Trophoblast cell (in vitro differentiated cells and primary cell): ENCODE results near the gene SEPTIN3.

Source experiments
- DNase-seq, 2 donors: peaks; one replicate each; pipeline ENCODE4 v3.0.0-alpha.2; 2016
- H2AFZ ChIP-seq: 2 replicates; pipeline ENCODE4 v1.6.1; 2013; ENCODE audit warnings: low read length, moderate library complexity, mild to moderate bottlenecking; ENCODE audit not compliant: insufficient read depth, poor library complexity
- H2AK5ac ChIP-seq: 2 replicates; pipeline ENCODE4 v1.6.1; 2013; ENCODE audit warnings: mild to moderate bottlenecking, low read length
- H2BK120ac ChIP-seq: 2 replicates; pipeline ENCODE4 v1.6.1; 2013; ENCODE audit warnings: low read length, mild to moderate bottlenecking, moderate library complexity; ENCODE audit not compliant: insufficient read depth, poor library complexity
- H2BK12ac ChIP-seq: 2 replicates; pipeline ENCODE4 v1.6.1; 2013; ENCODE audit warnings: mild to moderate bottlenecking, low read length, moderate library complexity
- H2BK5ac ChIP-seq: 2 replicates; pipeline ENCODE4 v1.6.1; 2013; ENCODE audit warnings: low read length, low read depth, moderate library complexity, mild to moderate bottlenecking; ENCODE audit not compliant: poor library complexity
- H3K14ac ChIP-seq: 2 replicates; pipeline ENCODE4 v1.6.1; 2013; ENCODE audit warnings: mild to moderate bottlenecking, low read length
- H3K18ac ChIP-seq: 2 replicates; pipeline ENCODE4 v1.6.1; 2013; ENCODE audit warnings: mild to moderate bottlenecking, low read length
- H3K23ac ChIP-seq: 2 replicates; pipeline ENCODE4 v1.6.1; 2013; ENCODE audit warnings: low read length
- H3K27ac ChIP-seq: 2 replicates; pipeline ENCODE4 v1.5.1; 2013; ENCODE audit warnings: low read depth, mild to moderate bottlenecking, inconsistent platforms, low read length, moderate library complexity
- H3K27me3 ChIP-seq: 2 replicates; pipeline ENCODE4 v1.6.1; 2013; ENCODE audit warnings: inconsistent platforms, mild to moderate bottlenecking, low read length, moderate library complexity; ENCODE audit not compliant: insufficient read depth
- H3K36me3 ChIP-seq, 2 experiments: 1 replicate in 1 of 2; 2 replicates in 1 of 2; pipeline ENCODE4 v1.6.1; 2013; ENCODE audit warnings: low read length in 2 of 2, mild to moderate bottlenecking in 2 of 2, moderate library complexity in 1 of 2; ENCODE audit not compliant: insufficient read depth in 2 of 2, control insufficient read depth in 1 of 2
- H3K4ac ChIP-seq: 2 replicates; pipeline ENCODE4 v1.6.1; 2013; ENCODE audit warnings: low read depth, mild to moderate bottlenecking, low read length, moderate library complexity
- H3K4me1 ChIP-seq, 2 experiments: 1 replicate in 1 of 2; 2 replicates in 1 of 2; pipeline ENCODE4 v1.6.1; 2013; ENCODE audit warnings: low read length in 2 of 2, mild to moderate bottlenecking in 2 of 2, moderate library complexity in 1 of 2; ENCODE audit not compliant: insufficient read depth in 2 of 2, control insufficient read depth in 1 of 2
- H3K4me2 ChIP-seq: 2 replicates; pipeline ENCODE4 v1.6.1; 2013; ENCODE audit warnings: inconsistent platforms, mild to moderate bottlenecking, low read length, moderate library complexity
- H3K4me3 ChIP-seq: 2 replicates; pipeline ENCODE4 v1.5.1; 2013; ENCODE audit warnings: mild to moderate bottlenecking, low read depth, low read length, inconsistent platforms
- H3K79me1 ChIP-seq: one replicate; pipeline ENCODE4 v1.6.1; 2013; ENCODE audit warnings: low read length
- H3K79me2 ChIP-seq: 2 replicates; pipeline ENCODE4 v1.6.1; 2013; ENCODE audit warnings: low read length, mild to moderate bottlenecking; ENCODE audit not compliant: control insufficient read depth, insufficient read depth, poor library complexity
- H3K9ac ChIP-seq: 2 replicates; pipeline ENCODE4 v1.6.1; 2013; ENCODE audit warnings: mild to moderate bottlenecking, low read length
- H3K9me3 ChIP-seq: 2 replicates; pipeline ENCODE4 v1.6.1; 2013; ENCODE audit warnings: low read depth, mild to moderate bottlenecking, control low read depth, inconsistent platforms, low read length; ENCODE audit not compliant: insufficient read depth
- H4K12ac ChIP-seq: 2 replicates; pipeline ENCODE4 v1.6.1; 2013; ENCODE audit warnings: low read depth, mild to moderate bottlenecking, low read length, moderate library complexity
- H4K8ac ChIP-seq: 2 replicates; pipeline ENCODE4 v1.6.1; 2013; ENCODE audit warnings: low read depth, mild to moderate bottlenecking, low read length, moderate library complexity
- H4K91ac ChIP-seq: one replicate; pipeline ENCODE4 v1.6.1; 2013; ENCODE audit warnings: low read depth, mild to moderate bottlenecking, low read length, moderate library complexity
- WGBS: extraction: QIAGEN DNeasy Blood & Tissue Kit; methylation state at CpG from one replicate; pipeline ENCODE4 v1.1.7; 2013; ENCODE audit warnings: missing lambda C conversion rate; ENCODE audit not compliant: insufficient read length, insufficient coverage; ENCODE audit errors: extremely low coverage; 5-methylcytosine and 5-hydroxymethylcytosine counted together

SEPTIN3 gene

GRCh38 chr22:41979423-41980250 lies 10.4 kb downstream of the SEPTIN3 start:
- no peak overlapping the region for H2BK12ac ChIP-seq
- no peak overlapping the region for H2BK120ac ChIP-seq
- H3K18ac ChIP-seq = no peak overlapping the region
- peaks cover 30% of the 10 kb centered on the region for H3K27me3 ChIP-seq
- H2BK5ac ChIP-seq = no peak overlapping the region
- DNase-seq = no peak
- peaks cover 2 to 13% of the 10 kb centered on the region in 2 experiments for H3K4me1 ChIP-seq
- H4K12ac ChIP-seq = no peak overlapping the region
- H2AFZ ChIP-seq = no peak overlapping the region
- no peak overlapping the region for H3K9ac ChIP-seq
- H3K36me3 ChIP-seq = no peaks in the 10 kb centered on the region
- no peak overlapping the region for H2AK5ac ChIP-seq
- no peak overlapping the region for H3K23ac ChIP-seq
- H3K79me1 ChIP-seq = no peaks in the 10 kb centered on the region
- H4K8ac ChIP-seq = no peak overlapping the region
- no peak overlapping the region for H3K4ac ChIP-seq
- H3K9me3 ChIP-seq = peaks cover 8% of the 10 kb centered on the region
- no peak overlapping the region for H4K91ac ChIP-seq
- H3K4me2 ChIP-seq = no peak overlapping the region
- WGBS = no CpG with 5 or more reads among the region's 9 CpGs
- no peak overlapping the region for H3K14ac ChIP-seq
- H3K4me3 ChIP-seq = no peak overlapping the region
- no peaks in the 10 kb centered on the region for H3K79me2 ChIP-seq
- H3K27ac ChIP-seq = no peak overlapping the region

- WGBS = no CpG with 5 or more reads among the region's 5 CpGs
- Histone ChIP-seq H3K79me1 (no peaks in the 10 kb centered on the region), H3K36me3 (no peaks in the 10 kb centered on the region), H2BK120ac (no peak overlapping the region), H3K23ac (no peak overlapping the region), H4K91ac (no peak overlapping the region), H2AK5ac (no peak overlapping the region), H3K79me2 (no peaks in the 10 kb centered on the region), H3K27me3 (peaks cover 4% of the 10 kb centered on the region), H3K18ac (no peak overlapping the region), H2BK12ac (no peak overlapping the region), H3K9ac (no peak overlapping the region), H3K4me2 (no peak overlapping the region), H3K4me3 (no peak overlapping the region), H3K14ac (no peak overlapping the region), H4K8ac (no peak overlapping the region), H3K4ac (no peak overlapping the region), H3K9me3 (no peaks in the 10 kb centered on the region), H2AFZ (no peak overlapping the region), H3K27ac (no peak overlapping the region), H3K4me1 (peaks cover 2 to 6% of the 10 kb centered on the region in 2 experiments), H2BK5ac (no peak overlapping the region), H4K12ac (no peak overlapping the region)
- no peak for DNase-seq
Observed at GRCh38 chr22:41982865-41983264, 13.6 kb downstream of the SEPTIN3 start.

GRCh38 chr22:41983513-41984405 lies 14.5 kb downstream of the SEPTIN3 start:
- Histone ChIP-seq H3K4me3 (no peak overlapping the region), H2BK12ac (no peak overlapping the region), H3K4me2 (no peak overlapping the region), H3K4ac (no peak overlapping the region), H3K9me3 (no peaks in the 10 kb centered on the region), H3K36me3 (no peaks in the 10 kb centered on the region), H4K91ac (no peak overlapping the region), H3K23ac (no peak overlapping the region), H3K27ac (peak overlapping the region; percentile 0), H4K12ac (no peak overlapping the region), H3K4me1 (peaks cover 2 to 6% of the 10 kb centered on the region in 2 experiments), H3K79me1 (no peaks in the 10 kb centered on the region), H3K27me3 (no peaks in the 10 kb centered on the region), H2AK5ac (no peak overlapping the region), H3K79me2 (no peaks in the 10 kb centered on the region), H3K14ac (no peak overlapping the region), H3K9ac (no peak overlapping the region), H2BK120ac (no peak overlapping the region), H3K18ac (no peak overlapping the region), H2AFZ (no peak overlapping the region), H4K8ac (no peak overlapping the region), H2BK5ac (no peak overlapping the region)
- DNase-seq = peak; percentile 76 to 96
- no CpG with 5 or more reads among the region's 6 CpGs for WGBS

GRCh38 chr22:41987276-41987675 lies 18.0 kb downstream of the SEPTIN3 start:
- Histone ChIP-seq H2BK12ac (no peak overlapping the region), H3K9me3 (no peaks in the 10 kb centered on the region), H3K18ac (no peak overlapping the region), H3K9ac (no peak overlapping the region), H2AK5ac (no peak overlapping the region), H3K27ac (no peak overlapping the region), H3K36me3 (no peaks in the 10 kb centered on the region), H3K14ac (no peak overlapping the region), H3K79me2 (no peaks in the 10 kb centered on the region), H3K23ac (no peak overlapping the region), H2AFZ (no peak overlapping the region), H3K4me3 (no peak overlapping the region), H4K12ac (no peak overlapping the region), H2BK5ac (no peak overlapping the region), H3K4me2 (no peak overlapping the region), H3K27me3 (no peaks in the 10 kb centered on the region), H3K79me1 (no peaks in the 10 kb centered on the region), H2BK120ac (no peak overlapping the region), H3K4ac (no peak overlapping the region), H4K8ac (no peak overlapping the region), H3K4me1 (peaks cover 2 to 6% of the 10 kb centered on the region in 2 experiments), H4K91ac (no peak overlapping the region)
- WGBS = no CpG with 5 or more reads among the region's 5 CpGs
- no peak for DNase-seq
